ENCODE measurements around the gene DUSP15. TPM values are rescaled to one million over a fixed set of nuclear protein-coding genes. Genes with fewer than 3 reads are reported as not detected.

Gene DUSP15
- total and polyA plus RNA-seq, 4 donors = 0.35 to 0.61 (median 0.42) TPM; not detected in 1

DNA sequence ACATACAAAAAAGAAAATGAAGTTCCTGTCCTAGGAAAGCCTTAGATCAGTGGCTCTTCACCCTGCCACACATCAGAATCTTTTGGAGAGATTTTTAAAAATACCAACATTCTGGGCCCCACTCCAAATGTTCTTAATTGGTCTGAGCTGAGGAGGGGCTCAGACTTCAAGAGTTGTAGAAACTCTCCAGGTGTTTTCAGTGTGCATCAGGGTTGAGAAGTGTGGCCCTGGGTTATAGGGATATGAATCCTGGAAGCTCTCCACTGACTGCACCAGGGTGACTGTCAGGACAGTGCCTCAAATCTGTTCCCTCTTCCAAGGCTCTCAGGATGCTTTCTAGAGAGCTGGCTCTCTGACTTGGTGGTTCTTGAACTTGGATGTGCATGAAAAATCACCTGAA is 56.7 kb downstream of the DUSP15 start:
- H3K4me1 ChIP-seq (ENCODE audit: control insufficient read depth in 4 of 4, insufficient read depth in 4 of 4, low read length in 3 of 4) = no peaks in the 10 kb centered on the region
- no peak overlapping the region for H3K9ac ChIP-seq (ENCODE audit: low read depth in 1 of 2, low read length in 2 of 2)
- H3K36me3 ChIP-seq (ENCODE audit: control insufficient read depth in 4 of 4, insufficient read depth in 3 of 4, low read depth in 1 of 4, low read length in 3 of 4) = no peaks in the 10 kb centered on the region
- no peak overlapping the region for H3K27ac ChIP-seq (ENCODE audit: low read depth in 1 of 2, low read length in 2 of 2)
- H3K27me3 ChIP-seq (ENCODE audit: control insufficient read depth in 4 of 4, insufficient read depth in 4 of 4, low read length in 3 of 4) = no peaks in the 10 kb centered on the region
- TF ChIP-seq HNF4A (conservative IDR thresholded peaks at IDR 0.05) (no peak), HNF4G (IDR thresholded peaks at IDR 0.05) (no peak), RAD21 (IDR thresholded peaks at IDR 0.05) (no peak), RXRA (IDR thresholded peaks at IDR 0.05) (no peak), FOXA2 (IDR thresholded peaks at IDR 0.05) (no peak), GABPA (IDR thresholded peaks at IDR 0.05 in 1 of 2, conservative IDR thresholded peaks at IDR 0.05 in 1 of 2) (no peak), JUND (IDR thresholded peaks at IDR 0.05) (no peak), TAF1 (conservative IDR thresholded peaks at IDR 0.05) (no peak)
- TF ChIP-seq, protein P1, sequence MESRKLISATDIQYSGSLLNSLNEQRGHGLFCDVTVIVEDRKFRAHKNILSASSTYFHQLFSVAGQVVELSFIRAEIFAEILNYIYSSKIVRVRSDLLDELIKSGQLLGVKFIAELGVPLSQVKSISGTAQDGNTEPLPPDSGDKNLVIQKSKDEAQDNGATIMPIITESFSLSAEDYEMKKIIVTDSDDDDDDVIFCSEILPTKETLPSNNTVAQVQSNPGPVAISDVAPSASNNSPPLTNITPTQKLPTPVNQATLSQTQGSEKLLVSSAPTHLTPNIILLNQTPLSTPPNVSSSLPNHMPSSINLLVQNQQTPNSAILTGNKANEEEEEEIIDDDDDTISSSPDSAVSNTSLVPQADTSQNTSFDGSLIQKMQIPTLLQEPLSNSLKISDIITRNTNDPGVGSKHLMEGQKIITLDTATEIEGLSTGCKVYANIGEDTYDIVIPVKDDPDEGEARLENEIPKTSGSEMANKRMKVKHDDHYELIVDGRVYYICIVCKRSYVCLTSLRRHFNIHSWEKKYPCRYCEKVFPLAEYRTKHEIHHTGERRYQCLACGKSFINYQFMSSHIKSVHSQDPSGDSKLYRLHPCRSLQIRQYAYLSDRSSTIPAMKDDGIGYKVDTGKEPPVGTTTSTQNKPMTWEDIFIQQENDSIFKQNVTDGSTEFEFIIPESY (IDR thresholded peaks at IDR 0.05) = no peak
- TF ChIP-seq, protein P2, sequence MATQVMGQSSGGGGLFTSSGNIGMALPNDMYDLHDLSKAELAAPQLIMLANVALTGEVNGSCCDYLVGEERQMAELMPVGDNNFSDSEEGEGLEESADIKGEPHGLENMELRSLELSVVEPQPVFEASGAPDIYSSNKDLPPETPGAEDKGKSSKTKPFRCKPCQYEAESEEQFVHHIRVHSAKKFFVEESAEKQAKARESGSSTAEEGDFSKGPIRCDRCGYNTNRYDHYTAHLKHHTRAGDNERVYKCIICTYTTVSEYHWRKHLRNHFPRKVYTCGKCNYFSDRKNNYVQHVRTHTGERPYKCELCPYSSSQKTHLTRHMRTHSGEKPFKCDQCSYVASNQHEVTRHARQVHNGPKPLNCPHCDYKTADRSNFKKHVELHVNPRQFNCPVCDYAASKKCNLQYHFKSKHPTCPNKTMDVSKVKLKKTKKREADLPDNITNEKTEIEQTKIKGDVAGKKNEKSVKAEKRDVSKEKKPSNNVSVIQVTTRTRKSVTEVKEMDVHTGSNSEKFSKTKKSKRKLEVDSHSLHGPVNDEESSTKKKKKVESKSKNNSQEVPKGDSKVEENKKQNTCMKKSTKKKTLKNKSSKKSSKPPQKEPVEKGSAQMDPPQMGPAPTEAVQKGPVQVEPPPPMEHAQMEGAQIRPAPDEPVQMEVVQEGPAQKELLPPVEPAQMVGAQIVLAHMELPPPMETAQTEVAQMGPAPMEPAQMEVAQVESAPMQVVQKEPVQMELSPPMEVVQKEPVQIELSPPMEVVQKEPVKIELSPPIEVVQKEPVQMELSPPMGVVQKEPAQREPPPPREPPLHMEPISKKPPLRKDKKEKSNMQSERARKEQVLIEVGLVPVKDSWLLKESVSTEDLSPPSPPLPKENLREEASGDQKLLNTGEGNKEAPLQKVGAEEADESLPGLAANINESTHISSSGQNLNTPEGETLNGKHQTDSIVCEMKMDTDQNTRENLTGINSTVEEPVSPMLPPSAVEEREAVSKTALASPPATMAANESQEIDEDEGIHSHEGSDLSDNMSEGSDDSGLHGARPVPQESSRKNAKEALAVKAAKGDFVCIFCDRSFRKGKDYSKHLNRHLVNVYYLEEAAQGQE (IDR thresholded peaks at IDR 0.05) = no peak
- TF ChIP-seq, protein P3, sequence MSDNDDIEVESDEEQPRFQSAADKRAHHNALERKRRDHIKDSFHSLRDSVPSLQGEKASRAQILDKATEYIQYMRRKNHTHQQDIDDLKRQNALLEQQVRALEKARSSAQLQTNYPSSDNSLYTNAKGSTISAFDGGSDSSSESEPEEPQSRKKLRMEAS (IDR thresholded peaks at IDR 0.05) = no peak
- TF ChIP-seq, protein P4, sequence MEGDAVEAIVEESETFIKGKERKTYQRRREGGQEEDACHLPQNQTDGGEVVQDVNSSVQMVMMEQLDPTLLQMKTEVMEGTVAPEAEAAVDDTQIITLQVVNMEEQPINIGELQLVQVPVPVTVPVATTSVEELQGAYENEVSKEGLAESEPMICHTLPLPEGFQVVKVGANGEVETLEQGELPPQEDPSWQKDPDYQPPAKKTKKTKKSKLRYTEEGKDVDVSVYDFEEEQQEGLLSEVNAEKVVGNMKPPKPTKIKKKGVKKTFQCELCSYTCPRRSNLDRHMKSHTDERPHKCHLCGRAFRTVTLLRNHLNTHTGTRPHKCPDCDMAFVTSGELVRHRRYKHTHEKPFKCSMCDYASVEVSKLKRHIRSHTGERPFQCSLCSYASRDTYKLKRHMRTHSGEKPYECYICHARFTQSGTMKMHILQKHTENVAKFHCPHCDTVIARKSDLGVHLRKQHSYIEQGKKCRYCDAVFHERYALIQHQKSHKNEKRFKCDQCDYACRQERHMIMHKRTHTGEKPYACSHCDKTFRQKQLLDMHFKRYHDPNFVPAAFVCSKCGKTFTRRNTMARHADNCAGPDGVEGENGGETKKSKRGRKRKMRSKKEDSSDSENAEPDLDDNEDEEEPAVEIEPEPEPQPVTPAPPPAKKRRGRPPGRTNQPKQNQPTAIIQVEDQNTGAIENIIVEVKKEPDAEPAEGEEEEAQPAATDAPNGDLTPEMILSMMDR (IDR thresholded peaks at IDR 0.05; ENCODE audit: low read depth, low read length, missing input control) = no peak
- no peak for DNase-seq (ENCODE audit: low spot score)
- H3K4me3 ChIP-seq (ENCODE audit: low read depth in 1 of 3, low read length in 3 of 3) = no peak overlapping the region
- H3K9me3 ChIP-seq (ENCODE audit: control insufficient read depth in 4 of 4, low read length in 3 of 4) = no peaks in the 10 kb centered on the region

DNA sequence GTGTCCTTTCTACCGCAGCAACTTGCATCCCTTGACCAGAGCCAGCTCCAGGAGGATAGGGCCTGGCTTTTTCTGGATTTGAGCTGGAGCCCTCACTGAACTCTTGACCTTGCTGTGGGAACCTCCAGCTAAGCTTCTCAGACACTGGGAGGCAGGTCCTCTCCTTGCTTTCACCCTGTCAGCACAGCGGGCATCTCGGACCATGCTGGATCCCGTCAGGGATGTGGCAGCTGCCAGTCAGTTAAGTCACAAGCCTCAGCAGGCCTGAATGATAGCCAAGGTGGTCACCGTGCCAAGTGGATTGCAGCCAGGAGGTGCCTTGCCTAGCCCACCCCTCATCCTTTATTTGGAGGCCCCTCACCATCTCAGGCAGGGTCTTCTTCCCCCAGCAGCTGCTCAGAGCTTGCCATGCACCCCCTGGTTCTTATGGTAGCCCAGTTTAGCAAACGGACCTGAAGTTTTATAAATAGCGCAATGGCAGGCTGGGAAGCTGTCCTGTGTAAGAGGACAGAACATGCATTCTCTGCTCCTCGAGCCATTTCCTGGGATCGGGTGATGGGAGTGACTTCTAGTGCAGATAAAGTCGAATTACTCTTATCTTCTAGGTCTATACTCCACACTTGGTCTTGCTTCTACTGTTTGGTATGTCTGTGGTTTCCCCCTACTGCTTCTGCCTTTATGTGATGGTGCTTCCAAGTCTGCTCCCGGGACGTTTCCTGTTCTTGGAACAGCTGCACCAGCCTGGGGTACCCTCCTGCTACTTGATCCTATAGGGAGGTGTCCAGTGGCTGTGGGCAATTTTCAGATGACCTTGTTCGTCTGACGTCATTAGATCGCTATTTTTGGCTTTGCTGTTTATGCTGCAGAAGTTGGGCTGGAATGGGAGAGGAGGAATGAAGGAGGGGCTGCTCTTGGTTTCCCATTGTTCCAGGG is 58.3 kb downstream of the DUSP15 start:
- TF ChIP-seq EGR1 (IDR thresholded peaks at IDR 0.05; ENCODE audit: low read depth in 2 of 2) = no peak
- TF ChIP-seq JUND (IDR thresholded peaks at IDR 0.05) = no peak
- TF ChIP-seq, protein P3 (IDR thresholded peaks at IDR 0.05) = no peak
- no peak for TF ChIP-seq FOXA1 (IDR thresholded peaks at IDR 0.05)
- no peak for TF ChIP-seq GABPA (IDR thresholded peaks at IDR 0.05 in 1 of 2, conservative IDR thresholded peaks at IDR 0.05 in 1 of 2)
- no peak for TF ChIP-seq HNF4A (conservative IDR thresholded peaks at IDR 0.05)
- TF ChIP-seq RXRA (IDR thresholded peaks at IDR 0.05) = no peak
- TF ChIP-seq HNF4G (IDR thresholded peaks at IDR 0.05) = no peak
- Histone ChIP-seq H3K4me3 (ENCODE audit: low read depth in 1 of 3, low read length in 3 of 3) (no peak overlapping the region), H3K27ac (ENCODE audit: low read depth in 1 of 2, low read length in 2 of 2) (no peak overlapping the region), H3K36me3 (ENCODE audit: control insufficient read depth in 4 of 4, insufficient read depth in 3 of 4, low read depth in 1 of 4, low read length in 3 of 4) (no peaks in the 10 kb centered on the region), H3K9ac (ENCODE audit: low read depth in 1 of 2, low read length in 2 of 2) (no peak overlapping the region), H3K4me1 (ENCODE audit: control insufficient read depth in 4 of 4, insufficient read depth in 4 of 4, low read length in 3 of 4) (no peaks in the 10 kb centered on the region), H3K9me3 (ENCODE audit: control insufficient read depth in 4 of 4, low read length in 3 of 4) (no peaks in the 10 kb centered on the region), H3K27me3 (ENCODE audit: control insufficient read depth in 4 of 4, insufficient read depth in 4 of 4, low read length in 3 of 4) (no peaks in the 10 kb centered on the region)
- WGBS = 77% methylated on average over 15 of the region's 15 CpGs
- no peak for DNase-seq (ENCODE audit: low spot score)
